Neuronal stem cell (in vitro differentiated cells): Measurements from ENCODE around the gene SUMF2.
"Not testable (repeated sequence)": the region's sequence is repeated elsewhere in the genome, so short reads cannot be mapped to it uniquely, and the experiment has no call there.

ENCODE experiments used
- DNase-seq: peaks from one replicate; pipeline ENCODE4 v3.0.0-alpha.2; 2013; ENCODE audit warnings: low spot score
- H2AFZ ChIP-seq: one replicate; pipeline ENCODE4 v1.6.1; 2013; ENCODE audit warnings: mild to moderate bottlenecking, low read length, inconsistent platforms
- H2AK5ac ChIP-seq: 2 replicates; pipeline ENCODE4 v1.6.1; 2013; ENCODE audit warnings: low read depth, mild to moderate bottlenecking, inconsistent platforms, low read length, moderate library complexity, mixed read lengths
- H2BK120ac ChIP-seq: 2 replicates; pipeline ENCODE4 v1.6.1; 2013; ENCODE audit warnings: low read depth, mild to moderate bottlenecking, inconsistent platforms, low read length, moderate library complexity, mixed read lengths
- H2BK12ac ChIP-seq: one replicate; pipeline ENCODE4 v1.6.1; 2013; ENCODE audit warnings: low read length, inconsistent platforms
- H2BK15ac ChIP-seq: 2 replicates; pipeline ENCODE4 v1.6.1; 2013; ENCODE audit warnings: mild to moderate bottlenecking, low read length, inconsistent platforms, mixed read lengths
- H2BK5ac ChIP-seq: one replicate; pipeline ENCODE4 v1.6.1; 2013; ENCODE audit warnings: inconsistent platforms, mild to moderate bottlenecking, low read length, moderate library complexity
- H3K14ac ChIP-seq: one replicate; pipeline ENCODE4 v1.6.1; 2013; ENCODE audit warnings: low read length, inconsistent platforms
- H3K18ac ChIP-seq: 2 replicates; pipeline ENCODE4 v1.6.1; 2013; ENCODE audit warnings: low read length, inconsistent platforms
- H3K23ac ChIP-seq: 2 replicates; pipeline ENCODE4 v1.6.1; 2013; ENCODE audit warnings: low read depth, mild to moderate bottlenecking, mixed read lengths, low read length, inconsistent platforms; ENCODE audit not compliant: poor library complexity
- H3K27ac ChIP-seq: replicated peaks from 3 replicates; pipeline ENCODE4 v1.5.1; 2013; ENCODE audit warnings: low read length, inconsistent platforms
- H3K27me3 ChIP-seq, 3 experiments: 2 replicates each; pipeline ENCODE4 v1.6.1; 2013; ENCODE audit warnings: low read length in 3 of 3, mild to moderate bottlenecking in 2 of 3, inconsistent platforms in 1 of 3, low read depth in 1 of 3, mixed read lengths in 1 of 3, moderate library complexity in 1 of 3; ENCODE audit not compliant: control insufficient read depth in 3 of 3, insufficient read depth in 3 of 3
- H3K36me3 ChIP-seq, 2 donors: replicated peaks in 1 of 2; 2 replicates each; pipeline ENCODE4 v1.6.1; 2013; ENCODE audit warnings: low read length in 2 of 2; ENCODE audit not compliant: control insufficient read depth in 2 of 2, insufficient read depth in 2 of 2
- H3K4ac ChIP-seq: 2 replicates; pipeline ENCODE4 v1.6.1; 2013; ENCODE audit warnings: inconsistent platforms, mild to moderate bottlenecking, low read length, moderate library complexity
- H3K4me1 ChIP-seq, 2 donors: 1 replicate in 1 of 2; 2 replicates in 1 of 2; pipeline ENCODE4 v1.6.1; 2013; ENCODE audit warnings: low read length in 2 of 2, low read depth in 1 of 2; ENCODE audit not compliant: control insufficient read depth in 2 of 2, insufficient read depth in 1 of 2
- H3K4me2 ChIP-seq: one replicate; pipeline ENCODE4 v1.6.1; 2013; ENCODE audit warnings: mild to moderate bottlenecking, low read length, inconsistent platforms; ENCODE audit not compliant: insufficient read depth, poor library complexity, severe bottlenecking
- H3K4me3 ChIP-seq, 2 donors: 2 replicates each; pipeline ENCODE4 v1.5.1; 2013; ENCODE audit warnings: low read length in 2 of 2, mild to moderate bottlenecking in 2 of 2, inconsistent platforms in 1 of 2, moderate library complexity in 1 of 2
- H3K79me1 ChIP-seq: one replicate; pipeline ENCODE4 v1.6.1; 2013; ENCODE audit warnings: low read depth, mild to moderate bottlenecking, inconsistent platforms, low read length, moderate library complexity
- H3K9ac ChIP-seq: one replicate; pipeline ENCODE4 v1.6.1; 2013; ENCODE audit warnings: mild to moderate bottlenecking, low read depth, low read length, inconsistent platforms; ENCODE audit not compliant: poor library complexity
- H3K9me3 ChIP-seq, 2 donors: replicated peaks in 1 of 2; 2 replicates each; pipeline versions ENCODE3 to v1.6.1; 2013; ENCODE audit warnings: low read length in 2 of 2, mild to moderate bottlenecking in 2 of 2, inconsistent platforms in 1 of 2, low read depth in 1 of 2, mixed read lengths in 1 of 2, moderate library complexity in 1 of 2; ENCODE audit not compliant: control insufficient read depth in 2 of 2, insufficient read depth in 1 of 2
- H4K8ac ChIP-seq: one replicate; pipeline ENCODE4 v1.6.1; 2013; ENCODE audit warnings: low read depth, mild to moderate bottlenecking, inconsistent platforms, low read length, moderate library complexity
- H4K91ac ChIP-seq: one replicate; pipeline ENCODE4 v1.6.1; 2013; ENCODE audit warnings: low read length, low read depth, mild to moderate bottlenecking, inconsistent platforms; ENCODE audit not compliant: poor library complexity
- WGBS, 2 donors: extraction: QIAGEN DNeasy Blood & Tissue Kit; methylation state at CpG; one replicate each; pipeline ENCODE4 v1.1.7; 2013; ENCODE audit warnings: missing lambda C conversion rate in 2 of 2, mixed read lengths in 1 of 2; ENCODE audit not compliant: insufficient read length in 2 of 2, insufficient replicate concordance in 1 of 2; ENCODE audit errors: extremely low coverage in 2 of 2; 5-methylcytosine and 5-hydroxymethylcytosine counted together

Gene SUMF2

GRCh38 chr7:56077681-56078080 lies 13.6 kb downstream of the SUMF2 start:
- Histone ChIP-seq H3K27ac (no peak overlapping the region), H3K18ac (no peak overlapping the region), H2AFZ (no peak overlapping the region), H3K27me3 (no peaks in the 10 kb centered on the region), H2AK5ac (no peak overlapping the region), H2BK120ac (no peak overlapping the region), H3K23ac (no peak overlapping the region), H3K4ac (no peak overlapping the region), H2BK5ac (no peak overlapping the region), H3K79me1 (peaks cover 2% of the 10 kb centered on the region), H4K91ac (no peak overlapping the region), H3K9ac (no peak overlapping the region), H3K36me3 (peaks cover 24 to 44% of the 10 kb centered on the region in 2 donors), H4K8ac (no peak overlapping the region), H3K14ac (peak overlapping the region; percentile 21), H2BK15ac (no peak overlapping the region), H3K4me2 (no peak overlapping the region), H3K4me3 (no peak overlapping the region), H3K4me1 (no peaks in the 10 kb centered on the region), H2BK12ac (no peak overlapping the region), H3K9me3 (no peaks in the 10 kb centered on the region)
- WGBS, 2 donors, result no CpG with 5 or more reads among the region's 3 CpGs
- DNase-seq, result no peak

- no peak overlapping the region for H2AK5ac ChIP-seq
- H4K91ac ChIP-seq, result no peak overlapping the region
- H2BK15ac ChIP-seq, result no peak overlapping the region
- H3K4me1 ChIP-seq, result no peaks in the 10 kb centered on the region
- no peaks in the 10 kb centered on the region for H3K27me3 ChIP-seq
- H2BK12ac ChIP-seq, result no peak overlapping the region
- H3K14ac ChIP-seq, result no peak overlapping the region
- no peak overlapping the region for H3K9ac ChIP-seq
- peaks cover 21 to 39% of the 10 kb centered on the region in 2 donors for H3K36me3 ChIP-seq
- WGBS, 2 donors, result no CpG with 5 or more reads among the region's 16 CpGs
- H3K79me1 ChIP-seq, result peaks cover 2% of the 10 kb centered on the region
- no peak overlapping the region for H3K4me2 ChIP-seq
- no peak overlapping the region for H3K18ac ChIP-seq
- no peak overlapping the region for H3K4ac ChIP-seq
- no peak overlapping the region for H2AFZ ChIP-seq
- no peak overlapping the region for H2BK120ac ChIP-seq
- DNase-seq, result no peak
- H2BK5ac ChIP-seq, result no peak overlapping the region
- no peak overlapping the region for H3K23ac ChIP-seq
- H3K27ac ChIP-seq, result no peak overlapping the region
- H3K9me3 ChIP-seq, result no peaks in the 10 kb centered on the region
- no peak overlapping the region for H3K4me3 ChIP-seq
- H4K8ac ChIP-seq, result no peak overlapping the region
Measured at GRCh38 chr7:56078196-56078595, 14.1 kb downstream of the SUMF2 start.

GRCh38 chr7:56079450-56080185 lies 15.5 kb downstream of the SUMF2 start:
- Histone ChIP-seq H2AFZ (no peak overlapping the region), H3K4me2 (no peak overlapping the region), H3K4me3 (no peak overlapping the region), H3K27ac (no peak overlapping the region), H2BK5ac (no peak overlapping the region), H4K8ac (no peak overlapping the region), H2BK15ac (no peak overlapping the region), H2BK12ac (no peak overlapping the region), H2BK120ac (no peak overlapping the region), H3K4ac (no peak overlapping the region), H3K4me1 (no peaks in the 10 kb centered on the region), H2AK5ac (no peak overlapping the region), H3K27me3 (no peaks in the 10 kb centered on the region), H4K91ac (no peak overlapping the region), H3K9me3 (no peaks in the 10 kb centered on the region), H3K18ac (no peak overlapping the region), H3K9ac (no peak overlapping the region), H3K79me1 (peaks cover 2% of the 10 kb centered on the region), H3K14ac (no peak overlapping the region), H3K23ac (no peak overlapping the region), H3K36me3 (peaks cover 24 to 36% of the 10 kb centered on the region in 2 donors)
- no peak for DNase-seq
- WGBS, 2 donors, result no CpG with 5 or more reads among the region's 12 CpGs

- WGBS, 2 donors, result no CpG with 5 or more reads among the region's 28 CpGs
- H3K27ac ChIP-seq, H2BK120ac ChIP-seq, H4K91ac ChIP-seq, H3K18ac ChIP-seq, H3K9me3 ChIP-seq, H3K23ac ChIP-seq, H3K4me1 ChIP-seq, H3K14ac ChIP-seq, H3K79me1 ChIP-seq, H3K27me3 ChIP-seq, H2AK5ac ChIP-seq, H2BK15ac ChIP-seq, H4K8ac ChIP-seq, H2BK12ac ChIP-seq, H2BK5ac ChIP-seq, H3K4me2 ChIP-seq, H3K4ac ChIP-seq, H3K9ac ChIP-seq, H3K4me3 ChIP-seq, DNase-seq, H2AFZ ChIP-seq: not testable (repeated sequence)
- H3K36me3 ChIP-seq, result peaks cover 24 to 33% of the 10 kb centered on the region in 2 donors
Measured at GRCh38 chr7:56080726-56081435, 16.8 kb downstream of the SUMF2 start.
